Measurements from ENCODE around the gene TMEM143. TPM values are rescaled to one million over a fixed set of nuclear protein-coding genes. Genes with fewer than 3 reads are reported as not detected.

TMEM143 gene
- 15.2 and 16.0 TPM in 2 replicates for total RNA-seq (2021)
- long read RNA-seq, transcript TMEM143-203 (7 exons, 2,272 nt): minor isoform, 30 of 87 reads
- long read RNA-seq, transcript TMEM143-201 (8 exons, 2,560 nt): major isoform, 34 of 87 reads
- long read RNA-seq, partial matches to known transcripts: 7 of 87 reads
- long read RNA-seq, other reads (novel, unspliced or antisense): 16 of 87 reads

DNA sequence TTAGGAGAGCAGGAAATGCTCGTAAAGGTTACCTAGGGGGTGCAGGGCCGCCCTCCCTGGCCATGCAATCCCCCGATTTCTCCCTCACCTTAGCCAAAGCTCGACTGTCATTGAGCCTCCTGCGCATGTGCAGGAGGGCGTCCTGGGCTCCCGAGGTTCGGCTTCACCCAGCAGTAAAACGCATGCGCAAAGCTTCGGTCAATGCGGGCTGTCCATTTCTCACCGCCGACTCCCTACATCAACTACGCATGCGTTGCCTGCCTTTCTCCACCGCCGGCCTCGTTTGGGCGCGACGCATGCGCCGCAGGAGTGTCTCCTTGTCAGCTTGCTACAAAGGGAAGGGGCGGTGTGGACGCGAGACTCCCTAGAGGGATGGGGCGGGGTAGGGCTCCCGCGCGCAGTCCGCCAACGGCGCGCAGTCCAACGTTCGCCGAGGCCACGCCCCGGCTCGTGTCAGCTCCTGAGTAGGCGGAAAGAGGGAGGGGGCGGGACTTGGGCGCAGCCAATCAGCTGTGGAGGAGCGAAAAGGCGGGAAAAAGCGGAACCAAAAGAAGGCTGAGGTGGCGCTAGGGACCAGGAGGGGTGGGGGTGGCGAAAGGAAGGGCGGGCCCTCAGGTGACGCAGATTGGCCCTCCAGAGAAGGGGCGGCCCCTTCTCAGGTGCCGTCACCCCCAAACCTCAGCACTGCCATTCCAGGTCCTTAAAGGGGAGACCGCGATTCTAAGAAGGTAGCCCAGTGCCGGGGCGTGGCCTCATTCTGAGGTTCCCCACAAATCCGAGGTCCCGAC is at the start of gene TMEM143, which contains the start of gene SYNGR4:
TMEM143 (minus strand) TSS at position 131 of the 788 bp plus-strand sequence; CDS start at position 111, 20 bp downstream.
SYNGR4 (plus strand) TSS at position 558 of the 788 bp plus-strand sequence. CDS start 1,476 bp downstream, outside the sequence.
- Histone ChIP-seq H3K23ac (ENCODE audit: insufficient read length, low read depth, low read length) (no peak within 1 kb of the TSS), H3K9me3 (ENCODE audit: control insufficient read depth, low read depth, low read length) (no peaks in the 10 kb centered on the region), H3K9ac (ENCODE audit: extremely low read depth, insufficient read length, low read length) (peak within 1 kb of the TSS; percentile 79), H3K56ac (ENCODE audit: insufficient read length, low read depth, low read length) (no peak within 1 kb of the TSS), H2AFZ (ENCODE audit: low read length) (no peak within 1 kb of the TSS), H3K14ac (ENCODE audit: insufficient read depth, low read length) (peak within 1 kb of the TSS; percentile 74), H3K79me1 (ENCODE audit: insufficient read depth, low read depth, low read length, poor library complexity, severe bottlenecking) (no peaks in the 10 kb centered on the region), H3T11ph (ENCODE audit: low read length) (no peak within 1 kb of the TSS), H4K8ac (replicated peaks; ENCODE audit: insufficient read length, low read depth, low read length) (no peak within 1 kb of the TSS), H3K23me2 (ENCODE audit: insufficient read length, low read depth, low read length, poor library complexity, severe bottlenecking) (peaks cover 5% of the 10 kb centered on the region), H3K27me3 (ENCODE audit: insufficient read depth, low read length) (no peaks in the 10 kb centered on the region; the same call in 1 of the 2 replicates), H2BK5ac (ENCODE audit: insufficient read length, low read length) (no peak within 1 kb of the TSS), H3K4me1 (ENCODE audit: insufficient read depth, low read length) (no peaks in the 10 kb centered on the region; the same call in 1 of the 2 replicates), H4K91ac (ENCODE audit: insufficient read length, low read depth, low read length) (peak within 1 kb of the TSS; percentile 56), H4K5ac (ENCODE audit: insufficient read length, low read depth, low read length) (no peak within 1 kb of the TSS), H2BK12ac (ENCODE audit: insufficient read length, low read depth, low read length) (no peak within 1 kb of the TSS), H3K79me2 (ENCODE audit: insufficient read depth, low read length) (no peaks in the 10 kb centered on the region), H3K4me2 (ENCODE audit: insufficient read depth, insufficient read length, low read length) (peak within 1 kb of the TSS; percentile 82), H2BK20ac (ENCODE audit: low read depth, low read length, poor library complexity, severe bottlenecking) (no peak within 1 kb of the TSS), H2AK5ac (ENCODE audit: insufficient read length, low read length) (no peak within 1 kb of the TSS), H3K27ac (ENCODE audit: insufficient read length, low read depth, low read length) (peak within 1 kb of the TSS; percentile 12), H3K4ac (ENCODE audit: low read depth, low read length) (no peak within 1 kb of the TSS), H4K20me1 (ENCODE audit: control insufficient read depth, insufficient read depth, insufficient read length) (no peaks in the 10 kb centered on the region), H2BK120ac (ENCODE audit: low read depth, low read length, poor library complexity, severe bottlenecking) (no peak within 1 kb of the TSS), H2BK15ac (ENCODE audit: low read depth, low read length) (peak within 1 kb of the TSS; percentile 27; the same call in 1 of the 2 replicates), H3K18ac (ENCODE audit: insufficient read length, low read depth, low read length) (peak within 1 kb of the TSS; percentile 65)
- H3K4me3 Mint-ChIP-seq: peak within 1 kb of the TSS; percentile 77 to 85
- H3K9me3 Mint-ChIP-seq: no peaks in the 10 kb centered on the region
- no CpG with 5 or more reads among the region's 59 CpGs for WGBS (ENCODE audit: extremely low coverage, insufficient read length, low lambda C conversion rate)
- peaks cover 2 to 10% of the 10 kb centered on the region in 2 experiments; a peak in 2 of 4 replicates for H3K4me1 Mint-ChIP-seq
- peak; percentile 99 for DNase-seq
- peak within 1 kb of the TSS; percentile 94 to 97 (median 97) for H3K27ac Mint-ChIP-seq
- TF ChIP-seq, protein P1, sequence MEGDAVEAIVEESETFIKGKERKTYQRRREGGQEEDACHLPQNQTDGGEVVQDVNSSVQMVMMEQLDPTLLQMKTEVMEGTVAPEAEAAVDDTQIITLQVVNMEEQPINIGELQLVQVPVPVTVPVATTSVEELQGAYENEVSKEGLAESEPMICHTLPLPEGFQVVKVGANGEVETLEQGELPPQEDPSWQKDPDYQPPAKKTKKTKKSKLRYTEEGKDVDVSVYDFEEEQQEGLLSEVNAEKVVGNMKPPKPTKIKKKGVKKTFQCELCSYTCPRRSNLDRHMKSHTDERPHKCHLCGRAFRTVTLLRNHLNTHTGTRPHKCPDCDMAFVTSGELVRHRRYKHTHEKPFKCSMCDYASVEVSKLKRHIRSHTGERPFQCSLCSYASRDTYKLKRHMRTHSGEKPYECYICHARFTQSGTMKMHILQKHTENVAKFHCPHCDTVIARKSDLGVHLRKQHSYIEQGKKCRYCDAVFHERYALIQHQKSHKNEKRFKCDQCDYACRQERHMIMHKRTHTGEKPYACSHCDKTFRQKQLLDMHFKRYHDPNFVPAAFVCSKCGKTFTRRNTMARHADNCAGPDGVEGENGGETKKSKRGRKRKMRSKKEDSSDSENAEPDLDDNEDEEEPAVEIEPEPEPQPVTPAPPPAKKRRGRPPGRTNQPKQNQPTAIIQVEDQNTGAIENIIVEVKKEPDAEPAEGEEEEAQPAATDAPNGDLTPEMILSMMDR (conservative IDR thresholded peaks at IDR 0.05): no peak
- peaks cover 2 to 12% (median 7%) of the 10 kb centered on the region in 3 experiments; a peak in 5 of 7 replicates for H3K36me3 Mint-ChIP-seq (ENCODE audit: insufficient read depth in 1 of 3, low read depth in 3 of 3)
- peaks cover 12% of the 10 kb centered on the region for H3K27me3 Mint-ChIP-seq (ENCODE audit: low read depth)
